Lung microvascular endothelial cell (primary cell): ENCODE data around the gene ABCC6. TPM values are rescaled to one million over a fixed set of nuclear protein-coding genes. Genes with fewer than 3 reads are reported as not detected.
A peak's percentile ranks its signal among the peaks of the same experiment; 100 is the strongest.
"Not testable (repeated sequence)": the region's sequence is repeated elsewhere in the genome, so short reads cannot be mapped to it uniquely, and the experiment has no call there.

Experiments used
- DNase-seq, 2 donors: peaks; one replicate each; pipeline versions ENCODE4 v3.0.0 to v3.0.0-alpha.2; 2010; ENCODE audit warnings: low read depth in 2 of 2
- total RNA-seq: library from RNA; depleted of rRNA; stranded (reverse); fragments of >200 nt; gene quantifications from 2 replicates; pipeline ENCODE4 v1.2.1, GENCODE V29; 2014

The ABCC6 gene
- total RNA-seq, 1 donor from 2014 or later = under 0.01 TPM

DNA sequence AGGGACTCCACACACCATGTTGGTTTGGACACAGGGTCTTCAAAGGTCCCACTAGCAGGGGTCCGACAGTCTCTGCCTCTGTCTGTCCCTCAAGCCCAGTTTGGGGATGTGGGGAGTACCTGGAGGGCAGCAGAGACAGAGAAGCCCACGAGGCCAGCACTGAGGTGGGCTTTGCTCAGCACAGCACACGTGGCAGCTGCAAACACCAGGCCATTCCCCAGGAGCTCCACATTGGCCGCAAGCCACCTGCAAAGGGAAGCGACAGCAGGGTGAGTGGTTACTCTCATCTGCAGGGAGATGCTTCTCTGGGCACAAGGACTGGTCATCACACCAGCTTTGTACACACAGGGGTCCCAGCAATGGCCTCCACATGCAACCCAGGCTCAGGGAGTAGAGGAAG lies 62.0 kb downstream of the ABCC6 start:
- no peak for DNase-seq

- DNase-seq = no peak
These were observed 63.6 kb downstream of the ABCC6 start for GRCh38 chr16:16159662-16160061.

DNA sequence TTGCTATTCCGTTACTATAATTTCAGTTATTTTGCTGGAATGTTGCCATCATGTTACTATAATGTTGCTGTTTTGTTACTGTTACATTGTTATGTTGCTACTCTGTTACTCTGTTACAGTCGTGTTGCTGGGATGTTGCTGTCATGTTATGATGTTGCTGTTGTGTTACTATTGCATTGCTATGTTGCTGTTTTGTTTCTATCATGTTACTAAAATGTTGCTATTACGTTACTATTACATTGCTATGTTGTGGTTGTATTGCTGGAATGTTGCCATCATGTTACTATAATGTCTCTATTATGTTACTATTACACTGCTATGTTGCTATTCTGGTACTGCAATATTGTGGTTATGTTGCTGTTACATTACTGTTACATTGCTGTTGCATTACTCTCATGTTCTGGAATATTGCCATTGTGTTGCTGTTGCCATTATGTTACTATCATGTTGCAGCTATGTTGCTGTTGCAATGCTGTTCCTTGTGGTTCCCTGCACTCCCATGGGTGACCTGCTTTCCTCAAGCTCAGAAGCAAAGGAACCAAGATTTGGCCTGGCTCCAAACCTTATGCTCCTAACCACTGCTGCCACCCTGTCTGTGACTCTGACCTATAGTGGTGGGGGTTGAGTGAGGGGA lies 64.4 kb downstream of the ABCC6 start:
- no peak for DNase-seq

DNA sequence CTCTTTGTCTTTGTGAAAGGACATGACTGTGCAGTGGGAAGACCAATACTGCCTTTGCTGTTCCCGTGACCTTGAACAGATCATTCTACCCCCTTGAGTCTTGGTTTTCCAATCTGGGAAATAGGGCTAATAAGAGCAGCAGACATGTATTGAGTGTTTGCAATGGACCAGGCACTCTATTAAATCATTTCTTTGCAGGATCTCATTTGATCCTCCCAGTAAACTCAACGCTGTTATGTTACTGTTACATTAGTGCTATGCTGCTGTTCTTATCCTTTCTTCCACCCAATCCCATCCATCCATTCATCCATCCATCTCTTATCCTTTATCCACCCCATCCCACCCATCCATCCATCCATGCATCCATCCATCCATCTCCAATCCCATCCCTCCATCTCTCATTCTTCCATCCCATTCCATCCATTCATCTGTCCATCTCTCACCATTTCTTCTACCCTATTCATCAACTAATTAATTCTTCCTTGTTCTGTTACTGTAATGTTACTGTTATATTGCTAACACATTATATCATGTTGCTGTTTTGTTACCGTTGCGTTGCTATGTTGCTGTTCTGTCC lies 65.1 kb downstream of the ABCC6 start:
- no peak for DNase-seq

GRCh38 chr16:16157166-16157565 lies 66.1 kb downstream of the ABCC6 start:
- no peak for DNase-seq

GRCh38 chr16:16155234-16155633 lies 68.1 kb downstream of the ABCC6 start:
- DNase-seq = no peak

- DNase-seq = no peak
These were observed 68.9 kb downstream of the ABCC6 start for GRCh38 chr16:16154281-16154951.

DNA sequence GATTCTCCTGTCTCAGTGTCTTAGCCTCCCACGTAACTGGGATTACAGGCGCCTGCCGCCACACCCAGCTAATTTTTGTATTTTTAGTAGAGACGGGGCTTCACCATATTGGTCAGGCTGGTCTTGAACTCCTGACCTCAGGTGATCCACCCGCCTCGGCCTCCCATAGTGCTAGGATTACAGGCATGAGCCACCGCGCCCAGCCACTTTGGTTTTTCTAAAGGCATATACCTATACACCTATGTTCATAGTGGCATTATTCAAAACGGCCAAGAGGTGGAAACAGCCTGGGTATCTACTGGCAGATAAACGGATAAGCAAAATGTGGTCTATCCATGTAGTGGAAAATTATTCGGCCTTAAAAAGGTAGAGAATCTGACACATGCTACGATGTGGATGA lies 70.3 kb downstream of the ABCC6 start:
- DNase-seq = not testable (repeated sequence)

DNA sequence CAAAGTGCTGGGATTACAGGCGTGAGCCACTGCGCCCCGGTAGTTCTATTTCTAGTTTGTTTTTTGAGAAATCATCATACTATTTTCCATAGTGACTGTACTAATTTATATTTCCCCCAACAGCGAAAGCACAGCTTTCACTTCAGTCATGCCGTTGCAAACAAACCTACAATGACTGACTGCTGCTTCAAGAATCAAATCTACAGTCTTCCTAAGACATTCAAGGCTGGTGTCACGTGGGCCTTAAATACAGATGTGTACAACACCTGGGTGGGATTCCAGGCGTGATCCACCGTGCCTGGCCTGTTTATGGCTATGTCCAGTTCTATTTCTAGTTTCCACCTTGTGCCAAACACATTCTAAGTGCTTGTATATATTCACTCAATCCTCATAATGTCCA lies 72.0 kb downstream of the ABCC6 start:
- DNase-seq = no peak

DNA sequence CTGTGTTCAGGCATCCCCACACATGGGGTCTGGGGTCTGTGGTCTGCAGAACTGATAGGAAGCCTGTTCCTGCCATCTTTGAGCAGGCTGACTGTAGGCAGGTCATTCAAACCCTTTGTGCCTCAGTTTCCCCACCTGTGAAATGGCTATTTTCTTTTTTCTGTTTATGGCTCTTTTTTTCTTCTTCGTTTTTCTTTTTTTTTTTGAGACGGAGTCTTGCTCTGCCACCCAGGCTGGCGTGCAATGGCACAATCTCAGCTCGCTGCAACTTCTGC lies 72.5 kb downstream of the ABCC6 start:
- DNase-seq = no peak

DNA sequence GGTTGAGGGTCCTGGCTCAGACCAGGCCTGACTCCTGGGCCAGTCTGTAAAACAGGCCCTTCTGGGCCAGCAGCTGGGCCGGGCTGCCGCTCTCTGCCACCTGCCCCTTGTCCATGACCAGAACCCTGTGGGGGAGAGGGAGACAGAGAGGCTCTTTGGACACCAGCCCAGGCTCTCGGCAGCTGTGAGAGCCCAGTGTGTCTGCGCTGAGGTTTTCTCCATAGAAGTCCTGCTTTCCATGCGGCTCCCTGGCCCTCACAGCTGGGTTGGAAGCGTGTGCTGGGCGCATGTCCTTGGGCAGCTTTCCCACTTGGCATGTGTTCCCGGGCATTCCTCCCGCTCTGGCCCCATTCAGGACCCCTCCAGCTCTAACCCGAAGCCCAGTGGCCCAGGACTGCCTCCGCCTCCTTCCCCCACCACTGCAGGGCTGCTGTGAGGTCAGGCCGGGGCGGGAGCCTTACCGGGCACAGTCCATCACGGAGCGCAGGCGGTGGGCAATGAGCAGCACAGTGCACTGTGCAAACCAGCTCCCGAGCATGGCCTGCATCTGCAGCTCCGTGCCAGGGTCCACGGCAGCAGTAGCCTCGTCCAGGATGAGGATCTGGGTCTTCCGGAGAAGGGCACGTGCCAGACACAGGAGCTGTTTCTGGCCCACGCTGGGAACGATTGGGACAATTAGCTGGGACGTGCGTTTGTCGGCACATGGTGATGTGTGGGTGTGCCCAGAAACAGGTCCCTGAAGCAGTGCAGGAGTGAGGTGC lies 73.0 kb downstream of the ABCC6 start:
- peak; percentile 51 to 83 for DNase-seq

GRCh38 chr16:16149710-16150116 lies 73.6 kb downstream of the ABCC6 start:
- no peak for DNase-seq

- no peak for DNase-seq
These were observed 74.5 kb downstream of the ABCC6 start for GRCh38 chr16:16148755-16149154.

DNA sequence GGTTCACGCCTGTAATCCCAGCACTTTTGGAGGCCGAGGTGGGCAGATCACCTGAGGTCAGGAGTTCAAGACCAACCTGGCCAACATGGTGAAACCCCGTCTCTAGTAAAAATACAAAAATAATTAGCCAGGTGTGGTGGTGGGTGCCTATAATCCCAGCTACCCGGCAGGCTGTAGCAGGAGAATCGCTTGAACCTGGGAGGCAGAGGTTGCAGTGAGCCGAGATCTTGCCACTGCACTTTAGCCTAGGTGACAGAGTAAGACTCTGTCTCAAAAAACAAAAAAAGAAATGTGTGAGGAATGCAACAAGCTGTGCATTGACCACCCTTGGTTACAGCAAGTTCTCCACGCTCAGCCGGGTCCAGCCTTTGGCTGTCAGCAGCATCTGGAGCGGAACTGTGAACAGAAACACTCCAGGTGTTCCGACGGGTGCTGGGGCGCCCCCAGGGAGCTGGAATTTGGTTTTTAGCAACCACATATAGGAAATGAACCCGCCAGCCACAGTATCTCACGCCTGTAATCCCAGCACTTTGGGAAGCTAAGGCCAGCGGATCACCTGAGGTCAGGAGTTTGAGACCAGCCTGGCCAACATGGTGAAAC lies 75.2 kb downstream of the ABCC6 start:
- not testable (repeated sequence) for DNase-seq

DNA sequence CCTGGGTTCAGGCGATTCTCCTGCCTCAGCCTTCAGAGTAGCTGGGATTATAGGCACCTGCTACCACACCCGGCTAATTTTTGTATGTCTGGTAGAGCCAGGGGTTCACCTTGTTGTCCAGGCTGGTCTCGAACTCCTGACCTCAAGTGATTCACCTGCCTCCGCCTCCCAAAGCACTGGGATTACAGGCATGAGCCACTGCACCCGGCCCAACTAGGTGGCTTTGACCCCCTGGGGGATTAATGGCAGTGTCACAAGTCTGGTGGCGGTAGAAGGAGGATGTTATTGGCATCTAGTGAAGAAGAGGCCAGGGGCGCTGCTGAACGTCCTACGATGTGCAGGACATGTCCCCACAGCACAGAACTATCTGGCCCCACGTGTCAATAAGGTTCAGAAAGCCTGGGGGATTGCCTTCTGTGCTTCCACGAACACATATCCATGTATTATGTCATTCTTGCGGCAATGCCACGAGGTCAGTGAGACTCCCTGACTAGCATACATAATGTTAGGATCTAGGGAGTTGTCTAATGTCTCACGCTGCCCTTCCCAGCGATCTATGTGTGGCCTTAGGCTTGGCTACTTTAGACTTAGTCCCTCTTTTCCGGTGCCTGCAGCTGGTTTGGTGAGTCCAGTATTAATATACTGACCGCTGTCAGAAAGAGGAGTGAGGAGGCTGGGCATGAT lies 75.8 kb downstream of the ABCC6 start:
- DNase-seq = no peak

DNA sequence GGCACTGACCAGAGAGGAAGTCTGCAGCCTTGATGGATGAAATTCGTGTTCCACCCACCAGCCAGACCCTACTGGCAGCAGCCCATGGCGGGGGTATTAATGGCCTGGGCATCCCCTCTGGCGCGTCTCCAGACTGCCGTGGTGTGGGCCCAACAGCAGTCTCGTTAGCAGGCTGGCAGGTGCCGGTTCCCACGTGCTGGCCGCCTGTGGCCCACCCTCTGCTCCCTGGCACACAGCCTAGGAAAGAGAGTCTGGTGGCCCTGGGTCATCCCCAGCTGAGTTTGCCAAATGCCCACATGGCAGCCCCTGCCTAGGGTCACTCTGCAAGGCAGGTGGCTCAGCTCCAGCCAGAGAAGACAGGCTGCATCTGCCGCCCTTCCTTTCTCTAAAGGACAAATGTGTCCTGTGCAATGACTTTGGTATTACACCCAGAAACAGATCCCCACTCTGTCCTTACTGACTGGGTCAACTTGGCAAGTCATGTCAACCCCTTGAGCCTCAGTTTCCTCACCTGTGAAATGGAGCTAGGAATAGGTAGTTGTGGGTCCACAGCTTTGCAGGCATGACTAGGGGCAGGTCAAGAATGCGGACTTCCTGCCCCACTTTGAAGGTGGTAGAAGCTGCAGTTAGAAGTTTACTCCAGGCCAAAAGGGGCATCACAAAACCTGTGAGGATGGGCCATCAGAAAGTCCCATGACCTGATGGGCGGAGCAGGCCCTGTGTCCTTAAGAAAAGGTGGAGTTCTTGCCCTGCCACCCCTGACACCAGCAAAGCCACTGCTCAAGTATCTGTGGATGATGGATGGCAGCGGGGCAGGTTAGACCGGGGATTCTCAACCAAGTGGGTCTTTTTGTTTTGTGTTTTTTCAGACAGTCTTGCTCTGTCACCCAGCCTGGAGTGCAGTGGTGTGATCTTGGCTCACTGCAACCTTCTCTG lies 76.6 kb downstream of the ABCC6 start:
- peak in 1 of 2 donors; percentile 11 for DNase-seq

DNA sequence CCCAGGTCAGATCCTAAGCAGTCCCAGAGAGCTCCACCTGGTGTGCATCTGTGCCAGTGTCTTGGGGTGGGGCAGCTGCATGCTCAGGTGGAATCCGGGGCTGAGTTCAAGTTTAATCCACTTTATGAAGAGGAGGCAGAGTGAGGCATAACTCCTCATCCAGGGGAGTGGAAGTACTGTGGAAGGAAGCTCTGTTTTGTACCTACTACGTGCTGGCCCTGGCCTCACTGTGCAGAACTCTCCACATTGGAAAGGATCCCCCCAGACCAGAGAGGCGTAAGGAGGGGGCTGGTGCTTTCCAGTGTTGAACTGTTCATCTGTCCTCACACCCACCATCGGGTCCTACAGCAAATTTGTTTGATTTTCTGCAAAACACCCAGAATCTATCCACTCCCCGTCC lies 78.0 kb downstream of the ABCC6 start:
- no peak for DNase-seq

DNA sequence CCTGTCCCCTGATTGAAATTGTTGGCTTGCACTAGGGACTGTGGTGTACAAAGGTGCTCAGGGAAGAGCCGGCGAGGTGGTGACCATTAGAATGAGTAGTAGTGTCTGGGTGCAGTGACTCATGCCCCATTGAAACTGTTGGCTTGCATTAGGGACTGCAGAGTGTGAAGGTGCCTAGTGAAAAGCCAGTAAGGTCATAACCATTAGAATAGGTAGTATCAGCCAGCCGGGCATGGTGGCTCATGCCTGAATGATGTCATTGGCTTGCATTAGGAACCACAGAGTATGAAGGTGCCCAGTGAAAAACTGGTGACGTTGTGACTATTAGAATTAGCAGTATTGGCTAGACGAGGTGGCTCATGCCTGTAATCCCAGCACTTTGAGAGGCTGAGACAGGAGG lies 78.9 kb downstream of the ABCC6 start:
- no peak for DNase-seq

DNA sequence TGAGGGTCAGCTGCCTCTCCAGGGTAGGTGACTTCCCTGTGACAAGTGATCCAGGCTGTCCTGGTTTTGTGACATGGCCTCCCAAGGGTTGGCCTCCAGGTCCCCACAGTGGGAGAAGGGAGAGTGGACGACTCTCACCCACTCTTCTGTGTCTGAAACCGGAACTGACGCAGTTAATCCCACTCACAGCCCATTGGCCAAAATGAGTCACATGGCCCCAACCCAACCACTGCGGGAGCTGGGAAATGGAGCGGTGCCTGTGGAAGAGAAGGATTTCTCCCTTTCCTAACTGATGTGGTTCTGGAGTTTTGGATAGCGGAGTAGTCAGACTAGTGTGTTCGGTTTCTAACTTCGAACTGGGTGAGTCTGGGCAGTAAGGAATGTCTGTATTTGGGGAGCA lies 79.4 kb downstream of the ABCC6 start:
- DNase-seq = no peak

DNA sequence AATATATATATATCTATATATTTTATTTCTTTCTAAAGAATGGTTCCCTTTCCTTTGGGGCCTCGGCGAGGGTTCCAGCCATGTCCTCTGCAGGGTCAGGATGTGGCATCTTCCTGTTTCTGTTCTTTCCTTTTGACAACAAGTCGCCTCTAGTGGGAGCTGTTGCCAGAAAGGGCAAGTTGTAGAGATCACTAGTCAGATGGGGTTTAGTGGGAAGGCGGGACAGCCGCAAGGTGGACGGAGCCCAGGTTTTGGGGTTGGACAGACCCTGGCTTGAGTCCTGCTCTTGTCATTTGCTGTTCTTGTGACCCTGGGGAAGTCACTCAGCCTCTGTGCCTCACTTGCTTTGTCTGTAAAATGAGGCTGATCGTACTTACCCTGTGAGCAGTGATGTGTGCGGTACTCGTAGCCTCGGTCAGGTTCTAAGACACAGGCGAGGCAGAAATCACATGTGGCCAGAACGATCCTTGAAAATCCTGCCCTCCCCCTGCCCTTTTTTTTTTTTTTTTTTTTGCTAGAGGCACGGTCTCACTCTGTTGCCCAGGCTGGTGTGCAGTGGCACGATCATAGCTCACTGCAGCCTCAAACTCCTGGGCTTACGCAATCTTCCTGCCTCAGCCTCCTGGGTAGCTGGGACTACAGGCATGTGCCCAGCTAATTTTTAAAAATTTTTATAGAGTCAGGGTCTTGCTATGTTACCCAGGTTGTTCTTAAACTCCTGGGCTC lies 80.1 kb downstream of the ABCC6 start:
- DNase-seq = peak in 1 of 2 donors; percentile 18
